Upper lobe of left lung (tissue), 6 donors: ENCODE data around the gene CALN1. TPM values are rescaled to one million over a fixed set of nuclear protein-coding genes. Genes with fewer than 3 reads are reported as not detected.

ENCODE experiments used
- ATAC-seq, 2 donors: fragments of 200-7000 bp; cut with Tn5 transposase; one replicate each; pipeline ENCODE4 v1.9.1; 2022; ENCODE audit warnings: mild to moderate bottlenecking in 2 of 2, moderate library complexity in 2 of 2; ENCODE audit not compliant: low FRiP score in 2 of 2
- DNase-seq, 2 donors: peaks; one replicate each; pipeline ENCODE4 v3.0.0-alpha.2; 2019 to 2020
- H3K27ac ChIP-seq, 4 donors: fragments of 200-600 bp; sonication (generic); one replicate each; pipeline ENCODE4 v1.5.1; 2016 to 2019
- H3K27me3 ChIP-seq, 4 donors: fragments of 200-600 bp; sonication (generic); one replicate each; pipeline ENCODE4 v1.5.1; 2017 to 2019
- H3K36me3 ChIP-seq, 4 donors: fragments of 200-600 bp; sonication (generic); one replicate each; pipeline ENCODE4 v1.5.1; 2016 to 2019
- H3K4me1 ChIP-seq, 4 donors: fragments of 200-600 bp; sonication (generic); one replicate each; pipeline ENCODE4 v1.5.1; 2018 to 2019
- H3K4me3 ChIP-seq, 4 donors: fragments of 200-600 bp; sonication (generic); one replicate each; pipeline ENCODE4 v1.5.1; 2017 to 2019; ENCODE audit warnings: mild to moderate bottlenecking in 2 of 4, moderate library complexity in 1 of 4
- H3K9me3 ChIP-seq, 4 donors: fragments of 200-600 bp; sonication (generic); one replicate each; pipeline ENCODE4 v1.5.1; 2018 to 2019
- EP300 ChIP-seq, 4 donors: sonication (generic); formaldehyde crosslinking; IDR thresholded peaks; one replicate each; pipeline ENCODE4 v1.5.1; 2017; ENCODE audit warnings: antibody characterized with exemption in 4 of 4, control low read depth in 2 of 4
- POLR2A ChIP-seq, 4 donors: fragments of 450-650 bp; IDR thresholded peaks; one replicate each; pipeline ENCODE4 v1.5.1; 2016 to 2017; ENCODE audit warnings: antibody characterized with exemption in 4 of 4, mild to moderate bottlenecking in 2 of 4
- POLR2AphosphoS5 ChIP-seq, 2 donors: sonication (generic); formaldehyde crosslinking; IDR thresholded peaks; one replicate each; pipeline ENCODE4 v1.5.1; 2017; ENCODE audit warnings: antibody characterized with exemption in 2 of 2
- WGBS, 2 donors: methylation state at CpG; one replicate each; pipeline ENCODE4 v1.1.5; 2017 to 2018; 5-methylcytosine and 5-hydroxymethylcytosine counted together
- total RNA-seq, 6 donors: library from RNA; depleted of rRNA in 4 of 6; stranded (reverse); fragments of >200 nt in 4 of 6; gene quantifications; one replicate each; pipeline versions ENCODE4 v1.1.0 to v1.2.1, GENCODE V29; 2016 to 2021
- TF ChIP-seq, protein P1 (sequence below), 6 experiments: fragments of 450-650 bp in 4 of 6; fragments of 200-600 bp in 2 of 6; sonication (generic) in 2 of 6; IDR thresholded peaks; one replicate each; pipeline ENCODE4 v1.5.1; 2016 to 2019; ENCODE audit warnings: antibody characterized with exemption in 6 of 6
- donor health status: DM: no; HTN: no; CAD: no; lungs with moderate emphysema.
- donor health status: DM: no; HTN: yes; CAD: no; lungs with severe emphysema.

Gene CALN1
- total RNA-seq, 6 donors from 2014 or later = 0.24 to 0.46 TPM; not detected in 4

DNA sequence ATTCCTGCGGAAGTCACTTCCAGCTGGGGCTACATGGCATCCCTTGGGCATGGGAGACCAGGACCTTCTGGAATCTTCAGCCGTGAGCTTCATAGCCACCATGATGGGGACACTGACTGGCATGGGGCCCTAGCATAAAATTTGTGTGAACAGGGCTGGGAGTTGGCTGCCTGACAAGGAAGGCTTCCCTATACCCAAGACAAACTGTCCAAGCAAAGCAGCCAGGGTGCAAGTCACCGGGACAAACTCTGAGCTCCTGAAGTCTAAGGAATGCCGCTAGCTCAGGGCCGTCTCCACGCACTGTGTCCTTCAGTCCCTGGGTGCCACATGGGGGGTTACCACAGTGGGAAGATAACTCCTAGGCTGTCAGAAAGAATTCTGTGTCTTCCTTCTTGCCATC lies 627.4 kb downstream of the CALN1 start:
- peaks cover 0 to 18% (median 14%) of the 10 kb centered on the region in 4 donors for H3K9me3 ChIP-seq
- H3K36me3 ChIP-seq = no peaks in the 10 kb centered on the region
- no peak overlapping the region for H3K27ac ChIP-seq
- 88 to 92% methylated on average over 3 to 6 of the region's 6 CpGs for WGBS, 2 donors
- no peaks in the 10 kb centered on the region for H3K4me1 ChIP-seq
- H3K27me3 ChIP-seq = no peaks in the 10 kb centered on the region
- TF ChIP-seq POLR2AphosphoS5 (IDR thresholded peaks at IDR 0.05) = no peak
- TF ChIP-seq, protein P1, sequence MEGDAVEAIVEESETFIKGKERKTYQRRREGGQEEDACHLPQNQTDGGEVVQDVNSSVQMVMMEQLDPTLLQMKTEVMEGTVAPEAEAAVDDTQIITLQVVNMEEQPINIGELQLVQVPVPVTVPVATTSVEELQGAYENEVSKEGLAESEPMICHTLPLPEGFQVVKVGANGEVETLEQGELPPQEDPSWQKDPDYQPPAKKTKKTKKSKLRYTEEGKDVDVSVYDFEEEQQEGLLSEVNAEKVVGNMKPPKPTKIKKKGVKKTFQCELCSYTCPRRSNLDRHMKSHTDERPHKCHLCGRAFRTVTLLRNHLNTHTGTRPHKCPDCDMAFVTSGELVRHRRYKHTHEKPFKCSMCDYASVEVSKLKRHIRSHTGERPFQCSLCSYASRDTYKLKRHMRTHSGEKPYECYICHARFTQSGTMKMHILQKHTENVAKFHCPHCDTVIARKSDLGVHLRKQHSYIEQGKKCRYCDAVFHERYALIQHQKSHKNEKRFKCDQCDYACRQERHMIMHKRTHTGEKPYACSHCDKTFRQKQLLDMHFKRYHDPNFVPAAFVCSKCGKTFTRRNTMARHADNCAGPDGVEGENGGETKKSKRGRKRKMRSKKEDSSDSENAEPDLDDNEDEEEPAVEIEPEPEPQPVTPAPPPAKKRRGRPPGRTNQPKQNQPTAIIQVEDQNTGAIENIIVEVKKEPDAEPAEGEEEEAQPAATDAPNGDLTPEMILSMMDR (IDR thresholded peaks at IDR 0.05) = no peak
- TF ChIP-seq EP300 (IDR thresholded peaks at IDR 0.05) = no peak
- TF ChIP-seq POLR2A (IDR thresholded peaks at IDR 0.05) = no peak
- no peak for ATAC-seq
- no peak overlapping the region for H3K4me3 ChIP-seq
- no peak for DNase-seq

DNA sequence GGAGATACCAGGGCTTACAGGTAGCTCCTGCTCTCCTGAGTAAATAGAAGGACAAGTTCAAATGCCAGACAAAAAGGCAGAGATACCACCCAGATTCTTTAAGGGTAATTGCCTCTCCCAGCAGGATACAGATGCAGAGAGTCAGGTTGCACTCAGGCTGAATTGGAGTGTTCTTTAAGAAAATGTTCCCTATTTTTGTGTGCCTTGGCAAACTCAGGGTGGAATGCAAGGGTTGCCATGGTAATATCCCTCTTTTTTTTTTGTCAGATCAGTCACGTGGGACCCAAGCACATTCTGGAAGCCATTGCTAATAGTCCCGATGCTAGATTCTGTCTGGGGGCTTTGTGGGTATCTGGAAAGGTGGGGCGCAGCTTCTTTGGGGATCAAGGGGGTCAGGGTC lies 628.0 kb downstream of the CALN1 start:
- DNase-seq (no peak), ATAC-seq (no peak)
- Histone ChIP-seq H3K4me1 (no peaks in the 10 kb centered on the region), H3K27me3 (no peaks in the 10 kb centered on the region), H3K4me3 (no peak overlapping the region), H3K27ac (no peak overlapping the region), H3K36me3 (no peaks in the 10 kb centered on the region), H3K9me3 (peaks cover 0 to 18% (median 14%) of the 10 kb centered on the region in 4 donors)
- 47 to 64% methylated on average over 3 of the region's 3 CpGs for WGBS, 2 donors
- TF ChIP-seq POLR2A (IDR thresholded peaks at IDR 0.05) (no peak), POLR2AphosphoS5 (IDR thresholded peaks at IDR 0.05) (no peak), EP300 (IDR thresholded peaks at IDR 0.05) (no peak)
- TF ChIP-seq, protein P1 (IDR thresholded peaks at IDR 0.05) = no peak

DNA sequence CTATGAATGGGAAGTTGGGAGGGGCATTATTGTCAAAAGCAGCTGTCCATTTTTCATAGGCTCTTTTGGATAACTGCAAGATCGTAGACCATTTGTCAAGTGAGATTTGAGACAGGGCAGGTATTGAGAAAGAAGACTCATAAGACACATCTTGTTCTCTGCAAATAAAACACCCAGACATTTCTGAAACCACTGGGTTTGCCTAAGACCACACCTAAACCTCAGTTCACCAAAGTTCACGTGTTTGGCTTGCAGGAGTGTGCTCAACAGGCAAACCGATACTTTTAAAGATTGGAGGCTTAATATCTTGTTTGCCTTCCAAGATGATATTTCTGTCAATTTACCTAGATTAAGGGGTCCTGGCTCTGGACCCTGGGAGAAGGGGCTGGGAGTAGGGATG lies 628.4 kb downstream of the CALN1 start:
- no peak for ATAC-seq
- TF ChIP-seq POLR2AphosphoS5 (IDR thresholded peaks at IDR 0.05) = no peak
- no peak for TF ChIP-seq EP300 (IDR thresholded peaks at IDR 0.05)
- TF ChIP-seq, protein P1 (IDR thresholded peaks at IDR 0.05) = no peak
- TF ChIP-seq POLR2A (IDR thresholded peaks at IDR 0.05) = no peak
- Histone ChIP-seq H3K4me3 (no peak overlapping the region), H3K36me3 (no peaks in the 10 kb centered on the region), H3K27me3 (no peaks in the 10 kb centered on the region), H3K27ac (no peak overlapping the region), H3K4me1 (no peaks in the 10 kb centered on the region), H3K9me3 (peaks cover 0 to 18% (median 14%) of the 10 kb centered on the region in 4 donors)
- no peak for DNase-seq
- WGBS, 2 donors = 72 to 73% methylated on average over 3 of the region's 3 CpGs

DNA sequence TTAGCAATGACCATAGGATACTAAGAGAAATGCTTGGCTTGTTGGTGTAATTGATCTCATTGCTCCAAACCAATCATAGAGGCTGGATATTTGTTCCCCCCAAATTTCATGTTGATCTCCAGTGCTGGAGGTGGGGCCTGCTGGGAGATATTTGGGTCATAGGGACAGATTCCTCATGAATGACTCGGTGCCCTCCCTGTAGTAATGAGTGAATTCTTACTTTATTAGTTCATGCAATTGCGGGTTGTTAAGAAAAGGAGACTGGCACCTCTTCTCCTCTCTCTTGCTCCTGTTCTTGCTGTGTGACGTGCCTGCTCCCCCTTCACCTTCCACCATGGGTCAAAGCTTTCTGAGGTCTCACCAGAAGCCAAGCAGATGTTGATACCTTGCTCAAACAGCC lies 630.1 kb downstream of the CALN1 start:
- no peaks in the 10 kb centered on the region for H3K27me3 ChIP-seq
- peaks cover 0 to 5% (median 3%) of the 10 kb centered on the region in 4 donors for H3K9me3 ChIP-seq
- no peaks in the 10 kb centered on the region for H3K36me3 ChIP-seq
- DNase-seq (no peak), ATAC-seq (no peak)
- WGBS, 2 donors = 74 to 91% methylated on average over 3 of the region's 3 CpGs
- H3K4me1 ChIP-seq = no peaks in the 10 kb centered on the region
- H3K27ac ChIP-seq = no peak overlapping the region
- TF ChIP-seq, protein P1 (IDR thresholded peaks at IDR 0.05) = no peak
- TF ChIP-seq POLR2AphosphoS5 (IDR thresholded peaks at IDR 0.05) = no peak
- H3K4me3 ChIP-seq = no peak overlapping the region

DNA sequence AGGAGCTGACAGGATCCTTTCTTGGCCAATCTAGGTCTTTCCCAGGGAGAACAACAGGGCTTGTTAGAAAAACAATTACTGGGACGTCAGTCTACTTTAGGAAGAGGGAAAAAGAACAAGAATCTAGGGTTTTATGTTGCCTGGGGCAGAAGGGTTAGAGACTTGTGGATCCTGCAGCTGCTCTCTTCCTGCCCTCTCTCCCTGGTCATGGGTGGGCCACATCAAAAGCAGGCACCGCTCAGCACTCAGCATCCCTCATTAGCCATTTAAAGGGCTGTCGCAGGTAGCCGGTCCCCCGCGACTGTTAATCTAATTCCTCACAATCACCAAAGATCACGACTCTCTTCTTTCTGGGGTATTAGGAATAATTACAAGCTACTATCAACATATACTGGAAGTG lies 631.9 kb downstream of the CALN1 start:
- Histone ChIP-seq H3K27ac (no peak overlapping the region), H3K36me3 (no peaks in the 10 kb centered on the region), H3K4me3 (no peak overlapping the region), H3K27me3 (no peaks in the 10 kb centered on the region), H3K4me1 (no peaks in the 10 kb centered on the region), H3K9me3 (no peaks in the 10 kb centered on the region)
- ATAC-seq (no peak), DNase-seq (no peak)
- 47 to 57% methylated on average over 7 of the region's 7 CpGs for WGBS, 2 donors
- no peak for TF ChIP-seq POLR2AphosphoS5 (IDR thresholded peaks at IDR 0.05)
- TF ChIP-seq, protein P1 (IDR thresholded peaks at IDR 0.05) = no peak
- no peak for TF ChIP-seq EP300 (IDR thresholded peaks at IDR 0.05)
- TF ChIP-seq POLR2A (IDR thresholded peaks at IDR 0.05) = no peak
